ENCODE results near the gene RIC3.

RIC3 gene

DNA sequence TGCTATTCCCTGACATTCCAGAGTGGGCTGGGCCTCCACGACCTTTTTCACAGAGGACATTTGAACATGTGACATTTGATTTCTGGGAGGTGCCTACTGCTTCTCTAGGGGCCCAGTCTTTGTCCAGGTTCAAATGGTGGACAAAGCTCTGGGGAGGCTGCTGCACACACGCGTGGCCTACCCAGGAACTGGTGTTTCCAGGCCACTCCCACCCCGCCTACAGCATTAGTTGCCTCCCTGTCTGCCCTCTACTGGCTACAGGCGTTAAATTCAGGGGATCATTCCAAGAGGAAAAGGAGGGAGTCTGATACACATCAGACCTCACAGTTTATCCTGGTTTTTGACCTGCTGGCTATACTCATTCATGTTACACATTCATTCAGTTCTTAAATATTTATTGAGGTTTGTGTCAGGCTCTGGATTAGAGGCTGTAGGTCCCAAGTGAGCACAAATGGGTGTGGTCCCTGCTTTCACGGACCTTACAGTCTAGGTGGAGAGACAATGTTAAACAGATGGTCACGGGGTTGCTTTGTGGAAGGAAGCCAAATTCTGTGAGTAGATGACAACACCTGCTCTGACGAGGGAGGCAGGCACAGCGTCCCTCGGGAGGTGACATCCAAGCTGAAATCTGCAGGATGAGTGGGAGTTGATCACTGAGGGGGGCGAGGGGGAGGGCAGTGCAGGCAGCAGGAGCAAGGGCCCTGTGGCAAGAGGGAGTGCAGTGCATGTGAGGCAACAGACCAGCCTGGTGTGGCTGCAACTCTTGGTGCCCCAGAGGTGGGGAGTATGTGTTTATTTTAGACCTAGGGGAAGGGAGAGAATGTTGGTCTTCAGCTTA is 76.0 kb downstream of the RIC3 start:
- no peaks in the 10 kb centered on the region for H3K27me3 ChIP-seq (ENCODE audit: insufficient read depth, low read length, poor library complexity)
- no peak overlapping the region for H3K4me3 ChIP-seq (ENCODE audit: low read depth in 1 of 2, low read length in 2 of 2)
- no peaks in the 10 kb centered on the region for H3K36me3 ChIP-seq (ENCODE audit: insufficient read depth, low read length)
- H2AFZ ChIP-seq (ENCODE audit: low read depth, low read length): 0 out of 2 replicates have a peak overlapping the region, but pooled peaks have one; percentile 48
- no peaks in the 10 kb centered on the region for H3K4me1 ChIP-seq (ENCODE audit: insufficient read depth, low read length)
- H3K9me3 ChIP-seq (ENCODE audit: insufficient read depth, low read length, severe bottlenecking): no peaks in the 10 kb centered on the region
- peak; percentile 48 for DNase-seq
- H3K4me2 ChIP-seq (ENCODE audit: insufficient read depth, low read length): no peak overlapping the region
- H3K79me2 ChIP-seq (ENCODE audit: insufficient read depth, low read length): no peaks in the 10 kb centered on the region
- no peak overlapping the region for H3K9ac ChIP-seq (ENCODE audit: low read depth, low read length)
- H3K27ac ChIP-seq (ENCODE audit: low read length): no peak overlapping the region
- TF ChIP-seq, protein P1, sequence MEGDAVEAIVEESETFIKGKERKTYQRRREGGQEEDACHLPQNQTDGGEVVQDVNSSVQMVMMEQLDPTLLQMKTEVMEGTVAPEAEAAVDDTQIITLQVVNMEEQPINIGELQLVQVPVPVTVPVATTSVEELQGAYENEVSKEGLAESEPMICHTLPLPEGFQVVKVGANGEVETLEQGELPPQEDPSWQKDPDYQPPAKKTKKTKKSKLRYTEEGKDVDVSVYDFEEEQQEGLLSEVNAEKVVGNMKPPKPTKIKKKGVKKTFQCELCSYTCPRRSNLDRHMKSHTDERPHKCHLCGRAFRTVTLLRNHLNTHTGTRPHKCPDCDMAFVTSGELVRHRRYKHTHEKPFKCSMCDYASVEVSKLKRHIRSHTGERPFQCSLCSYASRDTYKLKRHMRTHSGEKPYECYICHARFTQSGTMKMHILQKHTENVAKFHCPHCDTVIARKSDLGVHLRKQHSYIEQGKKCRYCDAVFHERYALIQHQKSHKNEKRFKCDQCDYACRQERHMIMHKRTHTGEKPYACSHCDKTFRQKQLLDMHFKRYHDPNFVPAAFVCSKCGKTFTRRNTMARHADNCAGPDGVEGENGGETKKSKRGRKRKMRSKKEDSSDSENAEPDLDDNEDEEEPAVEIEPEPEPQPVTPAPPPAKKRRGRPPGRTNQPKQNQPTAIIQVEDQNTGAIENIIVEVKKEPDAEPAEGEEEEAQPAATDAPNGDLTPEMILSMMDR (IDR thresholded peaks at IDR 0.05; ENCODE audit: borderline replicate concordance, extremely low read depth, low read length, poor library complexity, severe bottlenecking): peak; percentile 56
- TF ChIP-seq EZH2 (IDR thresholded peaks at IDR 0.05; ENCODE audit: borderline replicate concordance, low read depth, low read length, severe bottlenecking): no peak
- H4K20me1 ChIP-seq (ENCODE audit: insufficient read depth, low read length): no peaks in the 10 kb centered on the region; the same call in 1 of the 2 replicates
- peak; percentile 77 for ATAC-seq (ENCODE audit: insufficient read depth, low read depth)

DNA sequence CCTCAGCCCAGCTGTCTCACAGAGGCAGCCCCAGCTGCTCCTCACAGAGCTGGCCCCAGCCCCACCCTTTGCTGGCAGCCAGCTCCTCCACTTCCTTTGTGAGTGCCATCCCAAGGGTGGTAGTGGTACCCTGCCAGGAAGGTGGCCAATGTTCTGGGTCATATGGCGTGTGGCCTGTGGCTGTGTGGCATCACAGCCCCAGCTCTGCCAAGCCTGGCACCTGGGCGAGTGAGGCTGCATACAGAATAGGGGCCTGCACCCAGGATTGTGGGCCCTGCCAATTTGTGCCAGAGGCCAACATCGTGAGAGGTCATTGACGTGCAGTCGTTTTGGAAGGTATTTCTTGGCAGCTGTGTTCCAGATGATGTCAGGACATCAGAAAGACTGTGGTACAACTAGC is 77.1 kb downstream of the RIC3 start:
- Histone ChIP-seq H3K27ac (ENCODE audit: low read length) (no peak overlapping the region), H3K9me3 (ENCODE audit: insufficient read depth, low read length, severe bottlenecking) (no peaks in the 10 kb centered on the region), H4K20me1 (ENCODE audit: insufficient read depth, low read length) (no peaks in the 10 kb centered on the region; the same call in 1 of the 2 replicates), H3K4me3 (ENCODE audit: low read depth in 1 of 2, low read length in 2 of 2) (no peak overlapping the region), H3K36me3 (ENCODE audit: insufficient read depth, low read length) (no peaks in the 10 kb centered on the region), H2AFZ (ENCODE audit: low read depth, low read length) (no peak overlapping the region), H3K9ac (ENCODE audit: low read depth, low read length) (no peak overlapping the region), H3K4me1 (ENCODE audit: insufficient read depth, low read length) (no peaks in the 10 kb centered on the region), H3K4me2 (ENCODE audit: insufficient read depth, low read length) (no peak overlapping the region), H3K27me3 (ENCODE audit: insufficient read depth, low read length, poor library complexity) (no peaks in the 10 kb centered on the region), H3K79me2 (ENCODE audit: insufficient read depth, low read length) (no peaks in the 10 kb centered on the region)
- TF ChIP-seq, protein P1 (IDR thresholded peaks at IDR 0.05; ENCODE audit: borderline replicate concordance, extremely low read depth, low read length, poor library complexity, severe bottlenecking): no peak
- TF ChIP-seq EZH2 (IDR thresholded peaks at IDR 0.05; ENCODE audit: borderline replicate concordance, low read depth, low read length, severe bottlenecking): no peak
- ATAC-seq (ENCODE audit: insufficient read depth, low read depth) (no peak), DNase-seq (no peak)

DNA sequence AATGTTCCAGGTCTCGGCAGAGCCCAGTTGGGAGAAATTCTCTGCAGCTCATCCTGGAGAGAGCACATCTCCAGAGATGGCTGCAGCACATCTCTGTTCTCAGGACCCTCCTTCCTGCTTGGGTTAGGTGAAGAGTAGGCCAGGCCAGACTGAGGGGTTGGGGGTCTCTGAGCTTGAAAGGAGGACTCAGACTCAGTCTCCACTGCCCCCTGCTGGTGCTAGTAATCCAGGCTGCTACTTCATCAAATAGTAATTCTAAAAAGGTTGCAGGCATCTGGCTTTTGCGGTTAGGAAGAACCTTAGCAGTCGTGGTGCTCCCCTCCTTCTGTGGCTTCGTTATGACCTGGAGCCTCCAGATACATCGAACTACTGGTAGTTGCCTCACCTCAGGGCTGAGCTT is 78.1 kb downstream of the RIC3 start:
- H3K4me3 ChIP-seq (ENCODE audit: low read depth in 1 of 2, low read length in 2 of 2): no peak overlapping the region
- H3K9ac ChIP-seq (ENCODE audit: low read depth, low read length): no peak overlapping the region
- no peak for TF ChIP-seq EZH2 (IDR thresholded peaks at IDR 0.05; ENCODE audit: borderline replicate concordance, low read depth, low read length, severe bottlenecking)
- TF ChIP-seq, protein P1 (IDR thresholded peaks at IDR 0.05; ENCODE audit: borderline replicate concordance, extremely low read depth, low read length, poor library complexity, severe bottlenecking): peak; percentile 68
- H3K79me2 ChIP-seq (ENCODE audit: insufficient read depth, low read length): no peaks in the 10 kb centered on the region
- no peak overlapping the region for H3K27ac ChIP-seq (ENCODE audit: low read length)
- no peaks in the 10 kb centered on the region for H3K27me3 ChIP-seq (ENCODE audit: insufficient read depth, low read length, poor library complexity)
- no peak overlapping the region for H3K4me2 ChIP-seq (ENCODE audit: insufficient read depth, low read length)
- H3K9me3 ChIP-seq (ENCODE audit: insufficient read depth, low read length, severe bottlenecking): no peaks in the 10 kb centered on the region
- H2AFZ ChIP-seq (ENCODE audit: low read depth, low read length): no peak overlapping the region
- H4K20me1 ChIP-seq (ENCODE audit: insufficient read depth, low read length): no peaks in the 10 kb centered on the region; the same call in 1 of the 2 replicates
- no peaks in the 10 kb centered on the region for H3K36me3 ChIP-seq (ENCODE audit: insufficient read depth, low read length)
- H3K4me1 ChIP-seq (ENCODE audit: insufficient read depth, low read length): no peaks in the 10 kb centered on the region
- DNase-seq: peak; percentile 48
- ATAC-seq (ENCODE audit: insufficient read depth, low read depth): peak; percentile 51; the same call in 2 of the 3 replicates

Measured in DND-41 (cell line).